Hindlimb muscle (tissue), 1 donor: Measurements from ENCODE around the gene FLCN. TPM values are rescaled to one million over a fixed set of nuclear protein-coding genes. Genes with fewer than 3 reads are reported as not detected.
A peak's percentile ranks its signal among the peaks of the same experiment; 100 is the strongest.
"Not testable (repeated sequence)": the region's sequence is repeated elsewhere in the genome, so short reads cannot be mapped to it uniquely, and the experiment has no call there.

Source experiments
- DNase-seq: peaks from one replicate; pipeline ENCODE4 v3.0.0-alpha.2; 2013
- polyA plus RNA-seq: library from polyadenylated mRNA; unstranded; fragments of 120-200 nt; gene quantifications from one replicate; pipeline ENCODE4 v1.2.1, GENCODE V29; 2013; ENCODE audit not compliant: insufficient read length

Gene FLCN, protein sequence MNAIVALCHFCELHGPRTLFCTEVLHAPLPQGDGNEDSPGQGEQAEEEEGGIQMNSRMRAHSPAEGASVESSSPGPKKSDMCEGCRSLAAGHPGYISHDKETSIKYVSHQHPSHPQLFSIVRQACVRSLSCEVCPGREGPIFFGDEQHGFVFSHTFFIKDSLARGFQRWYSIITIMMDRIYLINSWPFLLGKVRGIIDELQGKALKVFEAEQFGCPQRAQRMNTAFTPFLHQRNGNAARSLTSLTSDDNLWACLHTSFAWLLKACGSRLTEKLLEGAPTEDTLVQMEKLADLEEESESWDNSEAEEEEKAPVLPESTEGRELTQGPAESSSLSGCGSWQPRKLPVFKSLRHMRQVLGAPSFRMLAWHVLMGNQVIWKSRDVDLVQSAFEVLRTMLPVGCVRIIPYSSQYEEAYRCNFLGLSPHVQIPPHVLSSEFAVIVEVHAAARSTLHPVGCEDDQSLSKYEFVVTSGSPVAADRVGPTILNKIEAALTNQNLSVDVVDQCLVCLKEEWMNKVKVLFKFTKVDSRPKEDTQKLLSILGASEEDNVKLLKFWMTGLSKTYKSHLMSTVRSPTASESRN
- polyA plus RNA-seq, result 27.7 TPM

DNA sequence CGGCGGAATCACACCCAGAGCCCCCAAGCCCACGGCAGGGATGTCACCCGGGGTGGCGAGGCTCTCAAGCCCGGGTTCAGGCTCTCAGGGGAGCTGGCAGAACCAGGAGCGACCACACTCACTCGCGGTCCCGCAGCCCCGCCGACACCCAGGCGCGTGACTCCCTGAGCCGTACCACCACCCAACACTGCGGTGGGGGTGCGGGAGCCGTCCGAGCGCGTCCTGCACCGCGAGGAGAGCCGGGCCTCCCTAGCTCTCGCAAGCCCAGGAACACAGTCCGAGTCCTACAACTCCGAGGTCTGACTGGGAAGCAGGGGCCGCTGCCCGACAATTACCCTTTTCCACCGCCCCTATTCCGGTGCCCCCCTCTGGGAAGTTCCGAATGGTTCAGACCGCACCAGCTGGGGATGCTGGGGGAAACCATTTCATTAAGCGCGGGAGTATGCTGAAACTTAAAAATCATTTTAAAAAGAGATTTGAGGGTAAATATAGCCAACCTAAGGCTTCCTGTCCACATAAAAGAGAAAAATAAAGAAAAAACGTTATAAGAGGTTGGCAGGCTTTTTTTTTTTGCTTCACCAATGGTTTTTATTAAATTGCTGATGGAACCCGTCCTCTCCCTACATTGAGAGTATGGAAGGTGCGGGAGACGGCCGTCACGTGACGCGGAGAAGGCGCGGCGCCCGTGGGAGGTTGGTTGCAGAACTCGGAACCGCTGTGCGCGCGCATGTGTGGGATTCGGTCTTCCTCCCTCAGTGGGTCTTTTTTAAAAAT is at the start of gene FLCN:
Gene FLCN (minus strand): TSS at position 143 of the 774 bp plus-strand sequence. CDS start 9,031 bp downstream, outside the sequence.
- peak; percentile 91 for DNase-seq

- no peak for DNase-seq
These were observed 49.0 kb upstream of the FLCN start for GRCh38 chr17:17285951-17286350.

DNA sequence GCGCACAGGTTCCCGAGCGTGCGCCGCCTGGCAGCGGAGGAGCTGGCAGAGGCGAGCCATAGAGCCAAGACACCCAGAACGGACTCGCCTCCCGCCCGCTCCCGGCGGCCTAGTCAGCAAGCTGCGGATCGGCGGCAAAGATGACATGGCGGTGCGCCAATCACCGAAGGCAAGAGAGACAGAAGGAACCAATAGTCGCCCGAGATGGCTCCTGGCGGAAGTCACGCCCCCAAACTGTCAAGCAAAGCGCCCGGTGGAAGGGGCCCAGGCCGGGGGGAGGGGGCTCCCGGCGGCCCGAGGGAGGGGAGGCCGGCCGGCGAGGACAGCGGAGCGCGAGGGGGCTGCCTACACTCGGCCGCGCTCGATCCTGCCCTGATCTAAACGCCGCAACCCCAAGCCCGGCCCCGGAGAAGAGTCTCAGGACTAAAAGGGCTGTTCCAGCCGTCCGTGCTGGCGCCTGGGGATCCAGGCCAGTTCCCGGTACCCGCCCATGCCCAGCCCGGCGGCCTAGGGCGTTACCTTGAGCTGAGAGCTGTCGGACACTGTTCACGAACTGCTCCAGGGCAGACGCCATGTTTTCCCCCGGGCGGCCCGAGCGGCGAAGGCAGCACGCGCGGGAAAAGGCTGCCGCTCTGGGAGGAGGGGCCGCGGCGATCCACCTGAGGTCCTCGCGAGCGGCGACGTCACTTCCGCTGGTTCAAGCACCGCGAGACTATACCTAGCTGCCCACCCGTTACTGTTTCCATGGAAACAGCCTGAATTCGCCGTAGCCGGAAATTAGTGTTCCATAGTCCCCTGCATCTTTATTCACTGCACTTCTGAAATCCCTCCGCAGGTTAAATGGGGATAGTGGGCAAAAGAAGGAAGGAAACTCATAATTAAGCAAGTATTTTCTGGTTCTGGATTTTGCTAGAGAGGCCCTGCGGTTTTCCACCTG is 43.9 kb upstream of the FLCN start, which contains the start of gene COPS3:
Gene COPS3 (minus strand): TSS at position 634 of the 937 bp plus-strand sequence. CDS start 60 bp downstream, at position 574.
- DNase-seq, result peak; percentile 97

- no peak for DNase-seq
These were observed 42.3 kb upstream of the FLCN start for GRCh38 chr17:17279316-17279715.

GRCh38 chr17:17277431-17277830 is 40.5 kb upstream of the FLCN start:
- DNase-seq, result not testable (repeated sequence)

DNA sequence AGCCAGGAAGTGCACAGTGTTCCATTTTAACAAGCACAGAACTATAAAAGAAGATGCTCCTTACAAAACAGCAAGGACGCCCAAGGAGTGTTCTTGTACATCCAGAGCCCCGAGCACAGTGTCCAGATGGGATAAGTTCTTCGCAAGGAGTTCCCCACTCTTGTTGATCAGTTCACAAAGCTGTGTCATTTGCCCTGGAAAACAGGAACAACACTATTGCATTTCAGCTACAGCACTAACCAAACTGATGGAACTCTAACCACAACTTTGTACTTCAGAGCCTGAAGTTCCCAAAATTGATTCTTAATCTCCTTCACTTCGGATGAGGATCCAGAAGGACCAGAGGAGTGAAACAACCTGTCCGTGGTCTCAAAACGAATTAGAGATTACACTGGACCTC is 39.0 kb upstream of the FLCN start:
- DNase-seq, result no peak

DNA sequence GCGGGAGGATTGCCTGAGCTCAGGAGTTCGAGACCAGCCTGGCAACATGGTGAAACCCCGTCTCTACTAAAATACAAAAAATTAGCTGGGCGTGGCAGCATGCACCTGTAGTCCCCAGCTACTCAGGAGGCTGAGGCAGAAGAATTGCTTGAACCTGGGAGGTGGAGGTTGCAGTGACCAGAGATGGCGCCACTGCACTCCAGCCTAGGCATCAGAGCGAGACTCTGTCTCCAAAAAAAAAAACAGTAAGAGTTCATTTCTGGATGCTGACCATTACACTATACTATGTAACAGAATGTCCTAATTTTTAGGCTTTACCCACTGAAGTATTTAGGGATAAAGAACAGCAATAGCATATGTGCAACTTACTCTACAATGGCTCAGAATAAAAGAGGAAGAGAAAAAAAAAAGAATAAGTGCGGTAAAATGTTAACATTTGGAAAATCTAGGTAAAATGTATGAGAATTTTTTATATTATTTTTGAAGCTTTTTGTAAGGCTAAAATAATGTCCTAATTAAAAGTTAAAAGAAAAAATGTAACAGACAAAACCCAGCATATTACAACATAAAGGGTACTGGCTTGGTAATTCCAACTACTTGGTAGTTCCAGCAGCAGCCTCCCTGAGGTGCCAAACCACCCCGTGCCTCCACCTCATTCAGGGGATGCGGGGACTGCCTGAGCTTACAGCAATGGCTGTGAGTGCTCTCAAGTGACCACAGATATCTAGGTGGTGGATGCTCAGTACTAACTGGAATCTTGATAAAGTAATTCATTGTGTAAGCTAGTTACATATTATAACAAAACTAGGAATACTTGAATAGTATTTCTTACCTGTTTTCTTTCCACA is 33.2 kb upstream of the FLCN start:
- no peak for DNase-seq

GRCh38 chr17:17264430-17264829 is 27.5 kb upstream of the FLCN start:
- DNase-seq, result no peak

GRCh38 chr17:17258998-17259397 is 22.0 kb upstream of the FLCN start:
- no peak for DNase-seq

- DNase-seq, result no peak
These were observed 21.0 kb upstream of the FLCN start for GRCh38 chr17:17258011-17258410.

DNA sequence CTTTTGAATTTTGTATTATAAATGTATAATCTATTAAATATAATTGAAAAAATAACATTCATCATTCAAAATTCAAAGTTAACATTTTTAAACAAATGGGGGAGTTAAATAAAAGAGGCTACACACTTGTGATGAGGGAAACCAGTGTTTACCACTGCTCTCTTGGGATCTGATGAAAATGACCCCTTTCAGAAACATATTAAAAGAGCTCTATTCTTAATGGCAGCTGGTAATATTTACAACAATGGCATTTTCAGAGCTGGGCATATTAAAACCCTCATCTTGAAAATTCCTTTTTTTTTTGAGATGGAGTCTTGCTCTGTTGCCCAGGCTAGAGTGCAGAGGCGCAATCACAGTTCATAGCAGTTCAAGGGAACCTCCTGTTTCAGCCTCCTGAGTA is 19.3 kb upstream of the FLCN start:
- no peak for DNase-seq

DNA sequence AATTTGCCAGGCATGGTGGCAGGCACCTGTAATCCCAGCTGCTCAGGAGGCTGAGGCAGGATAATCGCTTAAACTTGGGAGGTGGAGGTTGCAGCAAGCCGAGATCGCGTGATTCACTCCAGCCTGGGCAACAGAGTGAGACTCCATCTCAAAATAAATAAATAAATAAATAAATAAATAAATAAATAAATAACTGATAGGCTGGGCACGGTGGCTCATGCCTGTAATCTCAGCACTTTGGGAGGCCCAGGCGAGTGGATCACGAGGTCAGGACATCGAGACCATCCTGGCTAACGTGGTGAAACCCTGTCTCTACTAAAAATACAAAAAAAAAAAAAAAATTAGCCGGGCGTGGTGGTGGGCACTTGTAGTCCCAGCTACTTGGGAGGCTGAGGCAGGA is 18.7 kb upstream of the FLCN start:
- not testable (repeated sequence) for DNase-seq

GRCh38 chr17:17254036-17254435 is 17.1 kb upstream of the FLCN start:
- DNase-seq, result no peak

- no peak for DNase-seq
These were observed 16.4 kb upstream of the FLCN start for GRCh38 chr17:17253406-17253805.

GRCh38 chr17:17252149-17252661 is 15.2 kb upstream of the FLCN start:
- no peak for DNase-seq

DNA sequence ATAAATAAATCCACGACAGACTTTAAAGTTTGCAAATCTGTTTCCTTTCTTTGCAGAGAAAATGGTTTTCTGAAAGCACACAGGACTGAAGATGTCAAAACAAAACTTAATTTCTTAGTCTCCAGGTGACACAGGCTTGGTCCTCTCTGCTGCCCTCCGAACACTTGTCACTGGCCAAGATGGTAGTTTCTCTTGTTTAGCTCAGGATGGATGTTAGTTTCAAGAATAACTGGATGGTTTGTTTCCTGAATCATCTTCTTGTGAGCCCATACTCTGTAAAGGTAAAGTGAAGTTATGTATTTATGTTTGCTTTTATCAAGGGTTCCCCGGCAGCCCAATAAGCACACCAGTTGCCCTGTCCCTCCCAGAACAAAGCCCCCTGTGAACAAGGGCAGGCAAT is 9.9 kb upstream of the FLCN start:
- no peak for DNase-seq

DNA sequence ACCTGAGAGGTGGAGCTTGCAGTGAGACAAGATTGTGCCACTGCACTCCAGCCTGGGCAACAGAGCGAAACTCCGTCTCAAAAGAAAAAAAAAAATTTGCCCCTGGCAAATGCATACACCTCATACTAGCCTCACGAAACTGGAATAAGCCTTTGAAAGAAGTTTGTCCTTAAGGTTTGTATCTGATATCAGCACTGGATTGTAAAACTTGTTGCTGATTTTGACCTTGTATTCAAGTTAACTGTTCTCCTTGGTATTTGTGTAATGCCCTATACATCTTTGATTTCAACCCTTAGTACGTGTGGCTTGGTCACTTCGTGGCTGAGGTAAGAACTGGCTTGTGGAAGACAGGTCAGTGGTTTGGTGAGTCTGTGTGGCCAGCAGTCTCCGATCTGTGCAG is 6.2 kb upstream of the FLCN start:
- DNase-seq, result no peak

DNA sequence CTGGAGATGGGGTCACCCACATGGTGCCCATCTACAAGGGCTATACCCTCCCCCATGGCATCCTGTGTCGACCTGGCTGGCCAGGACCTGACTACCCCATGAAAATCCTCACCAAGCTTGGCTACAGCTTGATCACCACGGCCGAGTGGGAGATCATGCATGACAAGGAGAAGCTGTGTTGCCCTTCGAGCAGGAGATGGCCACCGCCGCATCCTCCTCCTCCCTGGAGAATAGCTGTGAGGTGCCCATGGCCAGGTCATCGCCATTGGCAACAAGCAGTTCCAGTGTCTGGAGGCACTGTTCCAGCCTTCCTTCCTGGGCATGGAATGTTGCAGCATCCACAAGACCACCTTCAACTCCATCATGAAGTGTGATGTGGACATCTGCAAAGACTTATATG is 5.3 kb upstream of the FLCN start:
- DNase-seq, result no peak

DNA sequence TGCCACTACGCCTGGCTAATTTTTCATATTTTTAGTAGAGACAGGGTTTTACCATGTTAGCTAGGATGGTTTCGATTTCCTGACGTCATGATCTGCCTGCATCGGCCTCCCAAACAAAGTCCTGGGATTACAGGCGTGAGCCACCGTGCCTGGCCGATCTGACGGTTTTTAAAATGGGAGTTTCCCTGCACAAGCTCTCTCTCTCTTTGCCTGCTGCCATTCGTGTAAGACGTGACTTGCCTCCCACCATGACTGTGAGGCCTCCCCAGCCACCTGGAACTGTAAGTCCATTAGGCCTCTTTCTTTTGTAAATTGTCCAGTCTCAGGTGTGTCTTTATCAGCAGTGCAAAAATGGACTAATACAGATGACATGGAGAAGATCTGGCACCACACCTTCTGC is 4.7 kb upstream of the FLCN start:
- DNase-seq, result no peak

DNA sequence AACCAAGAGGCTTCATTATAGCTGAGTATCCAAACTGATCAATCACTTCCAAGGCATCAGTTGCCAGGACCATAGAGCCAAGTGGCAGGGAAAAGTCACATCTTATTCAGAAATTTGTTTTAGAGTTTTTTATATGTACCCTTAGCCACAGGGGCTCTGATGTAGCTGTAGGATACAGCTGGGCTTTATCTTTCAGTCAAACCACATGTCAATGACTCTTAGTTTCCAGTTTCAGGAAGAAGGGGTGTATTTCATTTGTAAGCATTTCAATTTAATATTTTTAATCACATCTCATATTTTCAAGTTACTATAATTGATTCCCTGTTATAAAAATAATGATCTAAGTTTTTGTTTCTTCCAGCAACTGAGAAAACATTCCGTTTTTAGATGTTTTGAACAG is 2.9 kb upstream of the FLCN start:
- DNase-seq, result no peak
